Keratinocyte (primary cell): ENCODE data around the gene GYG2. TPM values are rescaled to one million over a fixed set of nuclear protein-coding genes. Genes with fewer than 3 reads are reported as not detected.
"Not testable (repeated sequence)": the region's sequence is repeated elsewhere in the genome, so short reads cannot be mapped to it uniquely, and the experiment has no call there.

ENCODE experiments used
- DNase-seq: peaks from one replicate; pipeline ENCODE4 v3.0.0-alpha.2; 2011; ENCODE audit warnings: low read depth, missing footprints, low spot score
- FAIRE-seq: peaks from 2 replicates; lab custom pipeline; 2011; peaks lifted over from hg19 to GRCh38; lab: Jason Lieb, UNC
- H2AFZ ChIP-seq: 2 replicates; pipeline ENCODE4 v1.6.0; 2012; ENCODE audit warnings: low read length, control low read depth, inconsistent platforms; ENCODE audit not compliant: control insufficient read depth
- H3K27ac ChIP-seq: 2 replicates; pipeline ENCODE4 v1.5.1; 2011; ENCODE audit warnings: low read length; ENCODE audit not compliant: control insufficient read depth, insufficient read depth
- H3K27me3 ChIP-seq: 3 replicates; pipeline ENCODE4 v1.6.0; 2011; ENCODE audit warnings: low read length; ENCODE audit not compliant: control insufficient read depth, insufficient read depth; ENCODE audit errors: extremely low read depth
- H3K36me3 ChIP-seq, 2 experiments: 2 replicates in 1 of 2; 3 replicates in 1 of 2; pipeline ENCODE4 v1.5.1; 2011; ENCODE audit warnings: low read length in 2 of 2, mild to moderate bottlenecking in 1 of 2; ENCODE audit not compliant: control insufficient read depth in 2 of 2, insufficient read depth in 2 of 2; ENCODE audit errors: extremely low read depth in 1 of 2
- H3K4me1 ChIP-seq: 3 replicates; pipeline ENCODE4 v1.5.1; 2011; ENCODE audit warnings: low read length; ENCODE audit not compliant: control insufficient read depth, insufficient read depth; ENCODE audit errors: extremely low read depth
- H3K4me2 ChIP-seq: 3 replicates; pipeline ENCODE4 v1.6.0; 2011; ENCODE audit warnings: low read depth, low read length; ENCODE audit not compliant: control insufficient read depth, insufficient read depth; ENCODE audit errors: extremely low read depth
- H3K4me3 ChIP-seq, 3 experiments: fragments of 200-600 bp in 1 of 3; sonication (generic) in 1 of 3; 2 replicates in 2 of 3; 3 replicates in 1 of 3; pipeline ENCODE4 v1.5.1; 2011 to 2016; ENCODE audit warnings: low read length in 3 of 3, mild to moderate bottlenecking in 3 of 3, control low read depth in 2 of 3, inconsistent platforms in 1 of 3, low read depth in 1 of 3, mixed read lengths in 1 of 3, mixed run types in 1 of 3, moderate library complexity in 1 of 3; ENCODE audit not compliant: control insufficient read depth in 2 of 3, insufficient read depth in 2 of 3; ENCODE audit errors: extremely low read depth in 1 of 3
- H3K79me2 ChIP-seq: 2 replicates; pipeline ENCODE4 v1.6.0; 2012; ENCODE audit warnings: low read length; ENCODE audit not compliant: control insufficient read depth, insufficient read depth
- H3K9ac ChIP-seq: 3 replicates; pipeline ENCODE4 v1.6.0; 2011; ENCODE audit warnings: low read length; ENCODE audit not compliant: control insufficient read depth, insufficient read depth; ENCODE audit errors: extremely low read depth
- H3K9me1 ChIP-seq: 3 replicates; pipeline ENCODE4 v1.6.0; 2011; ENCODE audit warnings: low read length; ENCODE audit not compliant: control insufficient read depth, insufficient read depth; ENCODE audit errors: extremely low read depth
- H3K9me3 ChIP-seq: 2 replicates; pipeline ENCODE4 v1.5.1; 2012; ENCODE audit warnings: low read depth, low read length; ENCODE audit not compliant: control insufficient read depth
- H4K20me1 ChIP-seq: 3 replicates; pipeline ENCODE4 v1.6.0; 2011; ENCODE audit warnings: low read length; ENCODE audit not compliant: control insufficient read depth, insufficient read depth; ENCODE audit errors: extremely low read depth
- EZH2 ChIP-seq: IDR thresholded peaks from one replicate; pipeline ENCODE4 v1.6.1; 2012; ENCODE audit warnings: inconsistent platforms, mild to moderate bottlenecking, low read length, moderate library complexity
- dilution Hi-C: fragments of 300-500 bp; cut with MboI; formaldehyde crosslinking; loops from one replicate; pipeline ENCODE4 v1.7.0; 2020; ENCODE audit warnings: low sequenced_read_pairs; ENCODE audit not compliant: extremely low pct_ligation_motif_present
- polyA plus RNA-seq, 5 experiments: library from polyadenylated mRNA; depleted of rRNA in 3 of 5; stranded (reverse) in 3 of 5; stranded (forward) in 1 of 5; unstranded in 1 of 5; fragments of >200 nt; gene quantifications; 1 replicate in 1 of 5; 2 replicates in 3 of 5; 3 replicates in 1 of 5; pipeline versions ENCODE4 v1.2.1 to v1.2.3, GENCODE V29; 2011 to 2012; ENCODE audit warnings: missing spikeins in 2 of 5, low read depth in 1 of 5, low replicate concordance in 1 of 5
- TF ChIP-seq, protein P1 (sequence below), 3 experiments: IDR thresholded peaks in 1 of 3; conservative IDR thresholded peaks in 1 of 3; optimal IDR thresholded peaks in 1 of 3; 2 replicates in 2 of 3; 3 replicates in 1 of 3; pipeline versions ENCODE3 to v1.5.1; 2011; ENCODE audit warnings: low read length in 3 of 3, mild to moderate bottlenecking in 3 of 3, moderate library complexity in 2 of 3, control low read depth in 1 of 3, inconsistent platforms in 1 of 3; ENCODE audit not compliant: insufficient read depth in 2 of 3; ENCODE audit errors: extremely low read depth in 1 of 3

GYG2 gene
- polyA plus RNA-seq, 1 donor (not counting 4 experiments of a cell fraction or from before 2014, with no cell fraction given): not detected

DNA sequence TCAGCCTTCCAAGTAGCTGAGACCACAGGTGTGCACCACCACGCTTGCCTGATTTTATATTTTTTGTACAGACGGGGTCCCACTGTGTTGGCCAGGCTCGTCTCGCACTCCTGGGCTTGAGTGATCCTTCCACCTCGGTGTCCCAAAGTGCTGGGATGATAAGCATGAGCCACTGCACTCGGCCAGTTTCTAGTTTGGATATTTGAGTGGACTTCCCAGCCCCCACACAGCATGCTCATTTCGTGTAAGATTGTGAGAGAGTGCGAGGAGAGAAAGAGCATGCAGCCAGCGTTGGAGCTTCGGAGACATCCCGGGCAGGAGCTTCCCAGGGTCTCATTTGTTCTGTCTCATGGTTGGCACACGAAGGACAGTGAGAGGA is 68.6 kb downstream of the GYG2 start:
- Histone ChIP-seq H3K27me3 (no peaks in the 10 kb centered on the region), H3K27ac (no peak overlapping the region), H3K36me3 (no peaks in the 10 kb centered on the region), H4K20me1 (no peaks in the 10 kb centered on the region), H3K9me1 (no peaks in the 10 kb centered on the region), H2AFZ (peak overlapping the region; percentile 53), H3K4me3 (peak overlapping the region in 1 of 3 experiments; percentile 13), H3K9me3 (no peaks in the 10 kb centered on the region), H3K9ac (no peak overlapping the region), H3K4me1 (peaks cover 18% of the 10 kb centered on the region), H3K4me2 (peak overlapping the region; percentile 62), H3K79me2 (no peaks in the 10 kb centered on the region)
- dilution Hi-C loops: no loop called here
- DNase-seq (no peak), FAIRE-seq (no peak)
- TF ChIP-seq EZH2: no peak

DNA sequence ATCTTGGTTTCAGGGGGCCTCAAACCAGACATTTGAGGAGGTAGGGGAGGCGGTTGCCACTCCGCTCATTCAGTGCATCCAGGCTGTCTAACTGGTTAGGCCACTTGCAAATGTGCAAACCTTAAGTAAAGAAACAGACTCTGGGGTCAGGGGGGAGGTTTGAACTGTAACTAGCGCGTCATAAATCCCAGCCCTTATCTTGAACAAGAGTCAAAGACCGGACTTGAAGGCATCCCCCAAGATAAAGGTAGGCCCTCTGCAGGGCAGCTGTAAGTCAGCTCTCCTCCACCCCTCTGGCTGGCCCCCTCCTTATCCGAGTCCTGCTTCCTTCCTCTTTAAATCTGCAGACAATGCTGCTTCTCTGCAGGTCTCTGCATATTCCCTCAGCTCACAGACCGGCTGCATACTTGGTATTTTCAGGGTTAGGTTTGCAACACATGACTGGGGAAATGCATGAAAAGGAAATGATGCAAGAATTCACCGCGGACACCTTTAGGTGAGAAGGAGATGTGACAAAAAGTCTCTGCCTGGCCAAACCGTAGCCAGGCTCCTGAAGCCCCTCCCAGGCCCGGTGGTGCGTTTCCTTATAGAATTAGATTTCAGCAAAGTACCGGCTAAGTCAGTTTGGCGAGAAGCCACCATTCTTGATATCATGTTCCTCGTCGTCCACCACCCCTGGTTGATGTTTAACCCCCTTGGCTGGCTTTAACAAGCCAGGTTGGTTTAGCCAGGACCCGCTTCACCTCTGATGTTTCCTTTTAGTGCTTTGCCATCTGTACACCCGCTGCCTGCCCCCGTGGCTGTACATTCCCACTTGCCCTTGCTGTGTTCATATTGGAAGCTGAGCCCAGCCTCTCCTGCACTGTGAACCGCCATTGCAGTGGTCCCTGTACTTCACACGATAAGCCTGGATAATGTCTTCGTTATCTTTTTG is 69.2 kb downstream of the GYG2 start:
- dilution Hi-C loops, H3K9me3 ChIP-seq, H4K20me1 ChIP-seq, H3K79me2 ChIP-seq, H3K36me3 ChIP-seq, H3K27me3 ChIP-seq, H3K9ac ChIP-seq, H3K27ac ChIP-seq, H3K9me1 ChIP-seq, DNase-seq: not testable (repeated sequence)
- peak overlapping the region in 1 of 3 experiments; percentile 13 for H3K4me3 ChIP-seq
- peak overlapping the region; percentile 53 for H2AFZ ChIP-seq
- FAIRE-seq: peak; percentile 85
- peak overlapping the region; percentile 62 for H3K4me2 ChIP-seq
- peaks cover 18% of the 10 kb centered on the region for H3K4me1 ChIP-seq

DNA sequence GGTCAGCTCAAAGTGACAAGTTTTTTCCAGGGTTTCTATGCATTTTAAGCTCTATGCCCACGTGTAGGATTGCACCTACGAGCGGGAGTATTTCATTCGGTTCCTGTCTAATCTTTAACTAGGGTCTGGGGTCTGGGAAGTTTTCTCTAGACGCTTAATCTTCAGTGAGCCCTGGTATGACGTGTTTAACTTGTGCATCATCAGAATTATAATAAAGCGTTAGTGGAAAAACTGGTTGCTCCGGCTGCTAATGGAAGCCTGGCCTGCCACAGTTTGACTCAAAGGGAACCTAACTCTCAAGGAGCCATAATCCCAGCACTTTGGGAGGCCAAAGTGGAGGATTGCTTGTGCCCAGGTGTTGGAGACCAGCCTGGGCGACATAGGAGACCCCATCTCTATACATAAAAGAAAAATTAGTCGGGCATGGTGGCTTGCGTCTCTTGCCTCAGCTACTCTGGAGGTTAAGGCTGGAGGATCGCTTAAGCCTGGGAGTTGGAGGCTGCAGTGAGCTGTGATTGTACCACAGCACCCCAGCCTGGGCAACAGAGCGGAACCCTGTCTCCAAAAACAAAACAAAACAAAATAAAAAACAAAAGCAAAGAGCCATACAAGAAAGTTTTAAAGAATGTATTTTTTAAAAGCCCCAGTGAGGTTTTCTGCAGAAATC is 70.2 kb downstream of the GYG2 start:
- no peaks in the 10 kb centered on the region for H3K36me3 ChIP-seq
- H3K4me3 ChIP-seq: no peak overlapping the region
- no peak overlapping the region for H3K27ac ChIP-seq
- DNase-seq: no peak
- H3K9ac ChIP-seq: no peak overlapping the region
- peaks cover 18% of the 10 kb centered on the region for H3K4me1 ChIP-seq
- no peaks in the 10 kb centered on the region for H3K79me2 ChIP-seq
- peaks cover 2% of the 10 kb centered on the region for H3K9me3 ChIP-seq
- peak overlapping the region; percentile 62 for H3K4me2 ChIP-seq
- no peak overlapping the region for H2AFZ ChIP-seq
- no peaks in the 10 kb centered on the region for H4K20me1 ChIP-seq
- no peak for FAIRE-seq
- TF ChIP-seq EZH2: no peak
- TF ChIP-seq, protein P1, sequence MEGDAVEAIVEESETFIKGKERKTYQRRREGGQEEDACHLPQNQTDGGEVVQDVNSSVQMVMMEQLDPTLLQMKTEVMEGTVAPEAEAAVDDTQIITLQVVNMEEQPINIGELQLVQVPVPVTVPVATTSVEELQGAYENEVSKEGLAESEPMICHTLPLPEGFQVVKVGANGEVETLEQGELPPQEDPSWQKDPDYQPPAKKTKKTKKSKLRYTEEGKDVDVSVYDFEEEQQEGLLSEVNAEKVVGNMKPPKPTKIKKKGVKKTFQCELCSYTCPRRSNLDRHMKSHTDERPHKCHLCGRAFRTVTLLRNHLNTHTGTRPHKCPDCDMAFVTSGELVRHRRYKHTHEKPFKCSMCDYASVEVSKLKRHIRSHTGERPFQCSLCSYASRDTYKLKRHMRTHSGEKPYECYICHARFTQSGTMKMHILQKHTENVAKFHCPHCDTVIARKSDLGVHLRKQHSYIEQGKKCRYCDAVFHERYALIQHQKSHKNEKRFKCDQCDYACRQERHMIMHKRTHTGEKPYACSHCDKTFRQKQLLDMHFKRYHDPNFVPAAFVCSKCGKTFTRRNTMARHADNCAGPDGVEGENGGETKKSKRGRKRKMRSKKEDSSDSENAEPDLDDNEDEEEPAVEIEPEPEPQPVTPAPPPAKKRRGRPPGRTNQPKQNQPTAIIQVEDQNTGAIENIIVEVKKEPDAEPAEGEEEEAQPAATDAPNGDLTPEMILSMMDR (optimal IDR thresholded peaks at IDR 0.05 in 1 of 3, IDR thresholded peaks at IDR 0.05 in 1 of 3, conservative IDR thresholded peaks at IDR 0.05 in 1 of 3; ENCODE audit: extremely low read depth in 1 of 3, insufficient read depth in 2 of 3, low read length in 3 of 3): no peak
- no peaks in the 10 kb centered on the region for H3K9me1 ChIP-seq
- H3K27me3 ChIP-seq: no peaks in the 10 kb centered on the region
- dilution Hi-C loops: no loop called here
